Measurements from ENCODE around the gene ARG1.

GRCh38 chr6:131551902-131552301 is 21.1 kb upstream of the ARG1 start:
- TF ChIP-seq CTCF (IDR thresholded peaks at IDR 0.05) (no peak), POLR2A (IDR thresholded peaks at IDR 0.05) (no peak)

All from body of pancreas (tissue), 4 donors.